ENCODE measurements around the gene RSPRY1. TPM values are rescaled to one million over a fixed set of nuclear protein-coding genes. Genes with fewer than 3 reads are reported as not detected.

RSPRY1 gene
- total and polyA plus RNA-seq, 2 of the 4 experiments (the other 2 are of a cell fraction): 25.2 to 62.2 TPM

DNA sequence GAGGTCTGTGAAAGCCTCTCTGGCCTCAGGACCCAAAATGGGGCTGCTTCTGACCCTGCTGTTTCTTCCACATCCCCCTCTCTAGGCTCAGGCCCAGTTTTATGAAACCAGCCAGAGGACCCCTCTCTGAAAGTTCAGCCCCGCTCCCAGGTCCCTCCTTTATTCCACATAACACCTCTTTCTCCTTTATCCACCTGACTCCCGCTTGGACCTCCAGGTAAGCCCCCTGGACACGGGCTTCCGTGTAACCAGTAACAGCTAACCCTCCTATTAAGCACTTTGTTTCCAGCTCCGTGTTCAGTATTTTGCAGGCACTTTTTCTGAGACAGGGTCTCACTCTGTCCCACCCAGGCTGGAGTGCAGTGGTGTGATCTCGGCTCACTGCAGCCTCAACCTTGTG lies 37.6 kb upstream of the RSPRY1 start:
- 100% methylated on average over 5 of the region's 6 CpGs; no CpG with 5 or more reads in 1 of the 2 experiments for WGBS, 2 experiments (ENCODE audit: extremely low coverage in 2 of 2, insufficient read length in 1 of 2)
- H4K91ac ChIP-seq (ENCODE audit: insufficient read depth, low read depth, low read length): no peak overlapping the region
- no TSS peak for BruUV-seq (replicated peaks)
- no peak overlapping the region for H2AFZ ChIP-seq (replicated peaks; ENCODE audit: low read length, poor library complexity)
- no peak overlapping the region for H3K9ac ChIP-seq (ENCODE audit: low read depth, low read length)
- no peak for ATAC-seq (ENCODE audit: low read depth)
- H3K23ac ChIP-seq (ENCODE audit: low read depth, low read length): no peak overlapping the region
- H3K36me3 ChIP-seq (ENCODE audit: control insufficient read depth, insufficient read depth, low read length): peaks cover 13% of the 10 kb centered on the region
- intact Hi-C loops (cut with micrococcal nuclease): no loop called here
- POLR2A ChIA-PET (ENCODE audit: unreplicated experiment): no interaction called here
- H4K8ac ChIP-seq (ENCODE audit: low read depth in 2 of 2, low read length in 2 of 2): no peak overlapping the region
- CTCF ChIA-PET: no interaction called here
- H2BK120ac ChIP-seq (ENCODE audit: low read depth, low read length): no peak overlapping the region
- H2BK5ac ChIP-seq (ENCODE audit: low read depth, low read length, poor library complexity, severe bottlenecking): no peak overlapping the region
- no peaks in the 10 kb centered on the region for H3K79me1 ChIP-seq (ENCODE audit: low read depth in 1 of 2, low read length in 2 of 2)
- H3K14ac ChIP-seq (replicated peaks; ENCODE audit: low read depth, low read length): no peak overlapping the region
- no peak overlapping the region for H3K18ac ChIP-seq (ENCODE audit: low read depth, low read length)
- no peaks in the 10 kb centered on the region; the same call in 1 of the 2 replicates for H4K20me1 ChIP-seq (ENCODE audit: insufficient read depth, low read length)
- H3K9me1 ChIP-seq (ENCODE audit: insufficient read depth, low read length): peaks cover 29% of the 10 kb centered on the region
- in situ Hi-C loops (cut with MboI; ENCODE audit: low sequenced_read_pairs): no loop called here
- H2AK5ac ChIP-seq (ENCODE audit: low read depth, low read length): no peak overlapping the region
- H2AK9ac ChIP-seq (replicated peaks; ENCODE audit: low read depth, low read length, poor library complexity): no peak overlapping the region
- no peak overlapping the region for H4K5ac ChIP-seq (ENCODE audit: low read depth, low read length)
- no peak overlapping the region for H3K4ac ChIP-seq (ENCODE audit: low read depth, low read length)
- no peak overlapping the region for H2BK20ac ChIP-seq (ENCODE audit: low read depth, low read length)
- no peak for DNase-seq
- no peaks in the 10 kb centered on the region for H3K27me3 ChIP-seq (ENCODE audit: control insufficient read depth, insufficient read depth, low read length)
- TF ChIP-seq, protein P1, sequence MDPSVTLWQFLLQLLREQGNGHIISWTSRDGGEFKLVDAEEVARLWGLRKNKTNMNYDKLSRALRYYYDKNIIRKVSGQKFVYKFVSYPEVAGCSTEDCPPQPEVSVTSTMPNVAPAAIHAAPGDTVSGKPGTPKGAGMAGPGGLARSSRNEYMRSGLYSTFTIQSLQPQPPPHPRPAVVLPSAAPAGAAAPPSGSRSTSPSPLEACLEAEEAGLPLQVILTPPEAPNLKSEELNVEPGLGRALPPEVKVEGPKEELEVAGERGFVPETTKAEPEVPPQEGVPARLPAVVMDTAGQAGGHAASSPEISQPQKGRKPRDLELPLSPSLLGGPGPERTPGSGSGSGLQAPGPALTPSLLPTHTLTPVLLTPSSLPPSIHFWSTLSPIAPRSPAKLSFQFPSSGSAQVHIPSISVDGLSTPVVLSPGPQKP (IDR thresholded peaks at IDR 0.05; ENCODE audit: borderline replicate concordance, low read depth, low read length): no peak
- TF ChIP-seq RAD21 (IDR thresholded peaks at IDR 0.05; ENCODE audit: low read length) (no peak), SMC3 (IDR thresholded peaks at IDR 0.05; ENCODE audit: low read depth, low read length) (no peak), NFE2L2 (IDR thresholded peaks at IDR 0.05; ENCODE audit: low read depth, low read length) (no peak), RFX5 (IDR thresholded peaks at IDR 0.05; ENCODE audit: low read depth, low read length) (no peak), MAFK (IDR thresholded peaks at IDR 0.05; ENCODE audit: low read depth, low read length) (no peak)
- TF ChIP-seq, protein P2, sequence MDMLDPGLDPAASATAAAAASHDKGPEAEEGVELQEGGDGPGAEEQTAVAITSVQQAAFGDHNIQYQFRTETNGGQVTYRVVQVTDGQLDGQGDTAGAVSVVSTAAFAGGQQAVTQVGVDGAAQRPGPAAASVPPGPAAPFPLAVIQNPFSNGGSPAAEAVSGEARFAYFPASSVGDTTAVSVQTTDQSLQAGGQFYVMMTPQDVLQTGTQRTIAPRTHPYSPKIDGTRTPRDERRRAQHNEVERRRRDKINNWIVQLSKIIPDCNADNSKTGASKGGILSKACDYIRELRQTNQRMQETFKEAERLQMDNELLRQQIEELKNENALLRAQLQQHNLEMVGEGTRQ (IDR thresholded peaks at IDR 0.05; ENCODE audit: low read depth, low read length): no peak
- TF ChIP-seq, protein P3, sequence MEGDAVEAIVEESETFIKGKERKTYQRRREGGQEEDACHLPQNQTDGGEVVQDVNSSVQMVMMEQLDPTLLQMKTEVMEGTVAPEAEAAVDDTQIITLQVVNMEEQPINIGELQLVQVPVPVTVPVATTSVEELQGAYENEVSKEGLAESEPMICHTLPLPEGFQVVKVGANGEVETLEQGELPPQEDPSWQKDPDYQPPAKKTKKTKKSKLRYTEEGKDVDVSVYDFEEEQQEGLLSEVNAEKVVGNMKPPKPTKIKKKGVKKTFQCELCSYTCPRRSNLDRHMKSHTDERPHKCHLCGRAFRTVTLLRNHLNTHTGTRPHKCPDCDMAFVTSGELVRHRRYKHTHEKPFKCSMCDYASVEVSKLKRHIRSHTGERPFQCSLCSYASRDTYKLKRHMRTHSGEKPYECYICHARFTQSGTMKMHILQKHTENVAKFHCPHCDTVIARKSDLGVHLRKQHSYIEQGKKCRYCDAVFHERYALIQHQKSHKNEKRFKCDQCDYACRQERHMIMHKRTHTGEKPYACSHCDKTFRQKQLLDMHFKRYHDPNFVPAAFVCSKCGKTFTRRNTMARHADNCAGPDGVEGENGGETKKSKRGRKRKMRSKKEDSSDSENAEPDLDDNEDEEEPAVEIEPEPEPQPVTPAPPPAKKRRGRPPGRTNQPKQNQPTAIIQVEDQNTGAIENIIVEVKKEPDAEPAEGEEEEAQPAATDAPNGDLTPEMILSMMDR (conservative IDR thresholded peaks at IDR 0.05; ENCODE audit: low read depth, low read length): no peak
- H3K4me2 ChIP-seq (ENCODE audit: low read depth, low read length): no peak overlapping the region
- dilution Hi-C loops (cut with HindIII; ENCODE audit: low sequenced_read_pairs, unreplicated experiment): no loop called here
- H2BK15ac ChIP-seq (ENCODE audit: low read depth, low read length): no peak overlapping the region
- H3K9me3 ChIP-seq (ENCODE audit: control insufficient read depth, insufficient read depth, low read length): no peaks in the 10 kb centered on the region
- H3K27ac ChIP-seq (ENCODE audit: insufficient read depth, low read length): no peak overlapping the region
- no peak overlapping the region for H3K4me3 ChIP-seq (ENCODE audit: insufficient read depth, low read depth, low read length)
- peaks cover 6% of the 10 kb centered on the region; the same call in 1 of the 2 replicates for H3K4me1 ChIP-seq (ENCODE audit: control insufficient read depth, insufficient read depth, low read length)
- H3K56ac ChIP-seq (ENCODE audit: extremely low read depth, insufficient read depth, low read length): no peak overlapping the region
